ENCODE results near the gene PPFIBP2. TPM values are rescaled to one million over a fixed set of nuclear protein-coding genes. Genes with fewer than 3 reads are reported as not detected.

The PPFIBP2 gene
- total RNA-seq, 1 experiment from 2014 or later: 21.5 TPM

DNA sequence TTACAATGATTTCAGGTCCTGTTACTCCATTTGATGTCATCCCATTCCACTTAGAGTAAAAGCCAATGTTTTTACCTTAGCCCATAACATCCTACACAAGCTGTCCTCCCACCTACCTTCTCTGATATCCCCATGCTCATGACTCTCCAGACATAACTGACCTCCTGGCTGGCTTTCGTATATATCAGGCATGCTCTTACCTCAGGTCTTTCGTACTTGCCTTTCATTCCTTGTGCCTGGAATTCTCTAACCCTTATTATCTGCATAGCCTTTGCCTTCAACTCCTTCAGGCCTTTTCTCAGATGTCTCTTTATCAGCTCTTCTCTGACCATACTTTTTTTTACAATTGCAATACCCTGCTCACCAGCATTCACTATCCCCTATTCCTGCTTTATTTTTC is 169.8 kb downstream of the PPFIBP2 start:
- no TSS peak for BruUV-seq (replicated peaks)
- Histone ChIP-seq H3K9me3 (ENCODE audit: control insufficient read depth, insufficient read depth, low read depth, low read length) (no peaks in the 10 kb centered on the region), H3K4me1 (ENCODE audit: control insufficient read depth, insufficient read depth, low read length) (no peaks in the 10 kb centered on the region), H3K27me3 (ENCODE audit: control insufficient read depth, insufficient read depth, low read length) (peaks cover 26% of the 10 kb centered on the region), H3K4me3 (ENCODE audit: low read depth in 2 of 2, low read length in 2 of 2) (no peak overlapping the region), H3K27ac (ENCODE audit: low read length) (no peak overlapping the region), H3K36me3 (ENCODE audit: control insufficient read depth, insufficient read depth, low read length) (no peaks in the 10 kb centered on the region)
- DNase-seq (ENCODE audit: low read depth, low spot score) (no peak), ATAC-seq (no peak)
- in situ Hi-C loops (cut with HindIII; ENCODE audit: low pct_unique_long_range_greater_than_20kb, low sequenced_read_pairs): no loop called here
- POLR2A ChIA-PET: interaction anchor here (0.5 kb wide), 1 partner anchor 38 kb away, joined by 3 read pairs; no protein-coding TSS in a partner anchor
- intact Hi-C loops (cut with micrococcal nuclease; ENCODE audit: unreplicated experiment): no loop called here
- TF ChIP-seq POLR2AphosphoS5 (IDR thresholded peaks at IDR 0.05; ENCODE audit: low read depth, low read length) (no peak), SIN3A (IDR thresholded peaks at IDR 0.05; ENCODE audit: borderline replicate concordance, insufficient read depth, low read depth, low read length) (no peak), TCF7L2 (IDR thresholded peaks at IDR 0.05; ENCODE audit: low read depth, low read length) (no peak)
- TF ChIP-seq, protein P1, sequence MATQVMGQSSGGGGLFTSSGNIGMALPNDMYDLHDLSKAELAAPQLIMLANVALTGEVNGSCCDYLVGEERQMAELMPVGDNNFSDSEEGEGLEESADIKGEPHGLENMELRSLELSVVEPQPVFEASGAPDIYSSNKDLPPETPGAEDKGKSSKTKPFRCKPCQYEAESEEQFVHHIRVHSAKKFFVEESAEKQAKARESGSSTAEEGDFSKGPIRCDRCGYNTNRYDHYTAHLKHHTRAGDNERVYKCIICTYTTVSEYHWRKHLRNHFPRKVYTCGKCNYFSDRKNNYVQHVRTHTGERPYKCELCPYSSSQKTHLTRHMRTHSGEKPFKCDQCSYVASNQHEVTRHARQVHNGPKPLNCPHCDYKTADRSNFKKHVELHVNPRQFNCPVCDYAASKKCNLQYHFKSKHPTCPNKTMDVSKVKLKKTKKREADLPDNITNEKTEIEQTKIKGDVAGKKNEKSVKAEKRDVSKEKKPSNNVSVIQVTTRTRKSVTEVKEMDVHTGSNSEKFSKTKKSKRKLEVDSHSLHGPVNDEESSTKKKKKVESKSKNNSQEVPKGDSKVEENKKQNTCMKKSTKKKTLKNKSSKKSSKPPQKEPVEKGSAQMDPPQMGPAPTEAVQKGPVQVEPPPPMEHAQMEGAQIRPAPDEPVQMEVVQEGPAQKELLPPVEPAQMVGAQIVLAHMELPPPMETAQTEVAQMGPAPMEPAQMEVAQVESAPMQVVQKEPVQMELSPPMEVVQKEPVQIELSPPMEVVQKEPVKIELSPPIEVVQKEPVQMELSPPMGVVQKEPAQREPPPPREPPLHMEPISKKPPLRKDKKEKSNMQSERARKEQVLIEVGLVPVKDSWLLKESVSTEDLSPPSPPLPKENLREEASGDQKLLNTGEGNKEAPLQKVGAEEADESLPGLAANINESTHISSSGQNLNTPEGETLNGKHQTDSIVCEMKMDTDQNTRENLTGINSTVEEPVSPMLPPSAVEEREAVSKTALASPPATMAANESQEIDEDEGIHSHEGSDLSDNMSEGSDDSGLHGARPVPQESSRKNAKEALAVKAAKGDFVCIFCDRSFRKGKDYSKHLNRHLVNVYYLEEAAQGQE (IDR thresholded peaks at IDR 0.05; ENCODE audit: insufficient read depth in 1 of 2, low read depth in 2 of 2, low read length in 1 of 2): no peak
- CTCF ChIA-PET: no interaction called here

- POLR2A ChIA-PET: no interaction called here
- in situ Hi-C loops (cut with HindIII; ENCODE audit: low pct_unique_long_range_greater_than_20kb, low sequenced_read_pairs): no loop called here
- TF ChIP-seq, protein P1 (IDR thresholded peaks at IDR 0.05; ENCODE audit: insufficient read depth in 1 of 2, low read depth in 2 of 2, low read length in 1 of 2): no peak
- no peak for TF ChIP-seq TCF7L2 (IDR thresholded peaks at IDR 0.05; ENCODE audit: low read depth, low read length)
- TF ChIP-seq SIN3A (IDR thresholded peaks at IDR 0.05; ENCODE audit: borderline replicate concordance, insufficient read depth, low read depth, low read length): no peak
- TF ChIP-seq, protein P2, sequence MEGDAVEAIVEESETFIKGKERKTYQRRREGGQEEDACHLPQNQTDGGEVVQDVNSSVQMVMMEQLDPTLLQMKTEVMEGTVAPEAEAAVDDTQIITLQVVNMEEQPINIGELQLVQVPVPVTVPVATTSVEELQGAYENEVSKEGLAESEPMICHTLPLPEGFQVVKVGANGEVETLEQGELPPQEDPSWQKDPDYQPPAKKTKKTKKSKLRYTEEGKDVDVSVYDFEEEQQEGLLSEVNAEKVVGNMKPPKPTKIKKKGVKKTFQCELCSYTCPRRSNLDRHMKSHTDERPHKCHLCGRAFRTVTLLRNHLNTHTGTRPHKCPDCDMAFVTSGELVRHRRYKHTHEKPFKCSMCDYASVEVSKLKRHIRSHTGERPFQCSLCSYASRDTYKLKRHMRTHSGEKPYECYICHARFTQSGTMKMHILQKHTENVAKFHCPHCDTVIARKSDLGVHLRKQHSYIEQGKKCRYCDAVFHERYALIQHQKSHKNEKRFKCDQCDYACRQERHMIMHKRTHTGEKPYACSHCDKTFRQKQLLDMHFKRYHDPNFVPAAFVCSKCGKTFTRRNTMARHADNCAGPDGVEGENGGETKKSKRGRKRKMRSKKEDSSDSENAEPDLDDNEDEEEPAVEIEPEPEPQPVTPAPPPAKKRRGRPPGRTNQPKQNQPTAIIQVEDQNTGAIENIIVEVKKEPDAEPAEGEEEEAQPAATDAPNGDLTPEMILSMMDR (IDR thresholded peaks at IDR 0.05): no peak
- TF ChIP-seq POLR2AphosphoS5 (IDR thresholded peaks at IDR 0.05; ENCODE audit: low read depth, low read length): no peak
Observed at GRCh38 chr11:7686761-7687160, 173.0 kb downstream of the PPFIBP2 start.

More at GRCh38 chr11:7686761-7687160, 173.0 kb downstream of the PPFIBP2 start:
- H3K27ac ChIP-seq (ENCODE audit: low read length): no peak overlapping the region
- H3K27me3 ChIP-seq (ENCODE audit: control insufficient read depth, insufficient read depth, low read length): peaks cover 38% of the 10 kb centered on the region
- no peak overlapping the region for H3K4me3 ChIP-seq (ENCODE audit: low read depth in 2 of 2, low read length in 2 of 2)
- intact Hi-C loops (cut with micrococcal nuclease; ENCODE audit: unreplicated experiment): no loop called here
- no peaks in the 10 kb centered on the region for H3K36me3 ChIP-seq (ENCODE audit: control insufficient read depth, insufficient read depth, low read length)
- no peaks in the 10 kb centered on the region for H3K4me1 ChIP-seq (ENCODE audit: control insufficient read depth, insufficient read depth, low read length)
- DNase-seq (ENCODE audit: low read depth, low spot score) (no peak), ATAC-seq (no peak)
- CTCF ChIA-PET: interaction anchor here (1.6 kb wide), 1 partner anchor 300 kb away, joined by 3 read pairs; the partner anchor contains the start of gene EIF3F
- no TSS peak for BruUV-seq (replicated peaks)
- no peaks in the 10 kb centered on the region for H3K9me3 ChIP-seq (ENCODE audit: control insufficient read depth, insufficient read depth, low read depth, low read length)
